B cell (primary cell): ENCODE measurements around the gene CMYA5. TPM values are rescaled to one million over a fixed set of nuclear protein-coding genes. Genes with fewer than 3 reads are reported as not detected.

Source experiments
- ATAC-seq: fragments of 200-7000 bp; cut with Tn5 transposase; one replicate; pipeline ENCODE4 v1.10.0; 2021; ENCODE audit warnings: low read depth, mild to moderate bottlenecking, moderate number of reproducible peaks, moderate library complexity
- CTCF ChIA-PET: fragments of 350-600 bp; sonication (Branson Sonifier 250); formaldehyde crosslinking; loops from one replicate; lab custom pipeline; 2021; ENCODE audit warnings: antibody characterized with exemption, inconsistent platforms; lab: Charles Lee
- POLR2A ChIA-PET: fragments of 350-600 bp; sonication (Branson Sonifier 250); formaldehyde crosslinking; loops from one replicate; lab custom pipeline; 2021; ENCODE audit warnings: antibody characterized with exemption; lab: Charles Lee
- DNase-seq: peaks from one replicate; pipeline ENCODE4 v3.0.0; 2013
- H2AFZ ChIP-seq: 2 replicates; pipeline ENCODE4 v1.6.1; 2012; ENCODE audit warnings: mild to moderate bottlenecking, low read depth, low read length; ENCODE audit not compliant: insufficient read depth, poor library complexity, severe bottlenecking
- H3K27ac ChIP-seq, 2 donors: 1 replicate in 1 of 2; 2 replicates in 1 of 2; pipeline ENCODE4 v1.5.1; 2012 to 2013; ENCODE audit warnings: low read length in 2 of 2, mild to moderate bottlenecking in 2 of 2, moderate library complexity in 1 of 2
- H3K27me3 ChIP-seq, 4 experiments: fragments of 200-600 bp in 1 of 4; sonication (generic) in 1 of 4; replicated peaks in 1 of 4; 1 replicate in 2 of 4; 2 replicates in 2 of 4; pipeline versions ENCODE4 v1.6.1 to v1.7.0; 2013 to 2016; ENCODE audit warnings: low read length in 3 of 4, mild to moderate bottlenecking in 2 of 4, mixed read lengths in 1 of 4, moderate library complexity in 1 of 4; ENCODE audit not compliant: insufficient read depth in 4 of 4, control insufficient read depth in 3 of 4; ENCODE audit errors: control extremely low read depth in 1 of 4
- H3K36me3 ChIP-seq, 2 experiments: replicated peaks in 1 of 2; 1 replicate in 1 of 2; 2 replicates in 1 of 2; pipeline versions ENCODE4 v1.6.1 to v1.7.1; 2013; ENCODE audit warnings: low read length in 1 of 2; ENCODE audit not compliant: insufficient read depth in 2 of 2, control insufficient read depth in 1 of 2; ENCODE audit errors: control extremely low read depth in 1 of 2, extremely low read depth in 1 of 2
- H3K4me1 ChIP-seq, 2 donors: fragments of 200-600 bp in 1 of 2; sonication (generic) in 1 of 2; 1 replicate in 1 of 2; 2 replicates in 1 of 2; pipeline versions ENCODE4 v1.5.1 to v1.6.1; 2013 to 2017; ENCODE audit warnings: low read length in 2 of 2; ENCODE audit not compliant: control insufficient read depth in 2 of 2, insufficient read depth in 2 of 2
- H3K4me2 ChIP-seq: replicated peaks from 2 replicates; pipeline ENCODE3; 2012; ENCODE audit warnings: mild to moderate bottlenecking, low read depth, low read length; ENCODE audit not compliant: poor library complexity, severe bottlenecking
- H3K4me3 ChIP-seq, 5 experiments: fragments of 200-600 bp in 1 of 5; sonication (generic) in 1 of 5; 1 replicate in 3 of 5; 2 replicates in 2 of 5; pipeline versions ENCODE4 v1.5.1 to v1.7.0; 2011 to 2016; ENCODE audit warnings: low read length in 4 of 5, mild to moderate bottlenecking in 4 of 5, low read depth in 2 of 5, control low read depth in 1 of 5, moderate library complexity in 1 of 5; ENCODE audit not compliant: insufficient read depth in 1 of 5; ENCODE audit errors: control extremely low read depth in 1 of 5, extremely low read depth in 1 of 5
- H3K79me2 ChIP-seq: fragments of 200-600 bp; sonication (generic); one replicate; pipeline ENCODE4 v1.6.0; 2016; ENCODE audit warnings: low read length; ENCODE audit not compliant: control insufficient read depth, insufficient read depth
- H3K9ac ChIP-seq: fragments of 200-600 bp; sonication (generic); 2 replicates; pipeline ENCODE4 v1.6.1; 2017; ENCODE audit warnings: mild to moderate bottlenecking, low read length, moderate library complexity
- H3K9me3 ChIP-seq, 3 donors: one replicate each; pipeline versions ENCODE4 v1.6.1 to v1.7.1; 2013; ENCODE audit warnings: low read length in 2 of 3; ENCODE audit not compliant: control insufficient read depth in 2 of 3, insufficient read depth in 1 of 3; ENCODE audit errors: control extremely low read depth in 1 of 3
- H4K20me1 ChIP-seq: 2 replicates; pipeline ENCODE4 v1.6.0; 2012; ENCODE audit warnings: mild to moderate bottlenecking, low read length; ENCODE audit not compliant: insufficient read depth, control insufficient read depth, poor library complexity, severe bottlenecking
- H3K27ac Mint-ChIP-seq: one replicate; pipeline ENCODE4 v1.8.0; 2021; ENCODE audit warnings: mixed read lengths
- H3K27me3 Mint-ChIP-seq: one replicate; pipeline ENCODE4 v1.8.0; 2021; ENCODE audit warnings: mixed read lengths
- H3K4me1 Mint-ChIP-seq: one replicate; pipeline ENCODE4 v1.8.0; 2021; ENCODE audit warnings: mixed read lengths
- H3K4me3 Mint-ChIP-seq: one replicate; pipeline ENCODE4 v1.8.0; 2021; ENCODE audit warnings: mixed read lengths
- H3K9me3 Mint-ChIP-seq: one replicate; pipeline ENCODE4 v1.8.0; 2022; ENCODE audit warnings: mixed read lengths; ENCODE audit not compliant: insufficient read depth
- EZH2 ChIP-seq: IDR thresholded peaks from 2 replicates; pipeline ENCODE4 v1.6.1; 2012; ENCODE audit warnings: borderline replicate concordance, low read depth, mild to moderate bottlenecking, moderate library complexity, low read length; ENCODE audit not compliant: insufficient read depth, poor library complexity, severe bottlenecking
- WGBS: methylation state at CpG from one replicate; pipeline ENCODE4 v1.1.5; 2013; ENCODE audit warnings: missing lambda C conversion rate; ENCODE audit not compliant: insufficient coverage; 5-methylcytosine and 5-hydroxymethylcytosine counted together
- intact Hi-C: fragments of 100-400 bp; cut with micrococcal nuclease; formaldehyde crosslinking; loops from one replicate; pipeline ENCODE4 v1.10.0; 2022
- polyA plus RNA-seq: library from polyadenylated mRNA; depleted of rRNA; stranded (reverse); fragments of >200 nt; gene quantifications from 2 replicates; pipeline ENCODE4 v1.2.3, GENCODE V29; 2012
- total RNA-seq, 2 donors: library from RNA; stranded (reverse); fragments of 120-200 nt in 1 of 2; gene quantifications; 1 replicate in 1 of 2; 2 replicates in 1 of 2; pipeline versions ENCODE4 v1.2.3 to v1.2.4, GENCODE V29; 2013 to 2022
- TF ChIP-seq, protein P1 (sequence below): fragments of 200-600 bp; IDR thresholded peaks from one replicate; pipeline ENCODE4 v1.8.0; 2022; ENCODE audit warnings: antibody characterized with exemption, mild to moderate bottlenecking

CMYA5 gene
- total and polyA plus RNA-seq, 2 donors (not counting 1 experiment from before 2014, with no cell fraction given), result 0.01 to 0.25 TPM

DNA sequence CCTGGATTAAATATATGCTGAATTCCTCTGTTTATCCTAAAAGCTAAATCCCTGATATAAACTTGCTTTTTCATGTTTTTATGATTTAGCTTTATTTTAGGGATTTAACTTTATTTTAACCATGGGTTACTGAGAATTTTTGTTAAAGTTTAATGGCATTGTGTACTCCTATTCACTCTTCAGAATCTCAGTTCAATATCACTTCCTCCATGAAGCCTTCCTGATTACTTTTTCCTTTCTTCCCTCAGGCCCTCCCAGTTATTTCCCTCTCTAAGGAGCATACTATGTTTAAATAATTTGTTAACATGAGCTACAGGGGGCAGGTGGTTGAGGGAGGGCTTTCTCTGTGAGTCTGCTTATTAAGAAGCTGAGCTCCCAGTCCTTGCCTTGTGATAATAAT lies 151.5 kb downstream of the CMYA5 start:
- POLR2A ChIA-PET, result no interaction called here
- CTCF ChIA-PET, result interaction anchor here (1.0 kb wide), 1 partner anchor 17 kb away, joined by 4 read pairs; no protein-coding TSS in a partner anchor

GRCh38 chr5:79842006-79842881 lies 152.6 kb downstream of the CMYA5 start:
- Mint-ChIP-seq H3K27ac (no peak overlapping the region), H3K4me1 (no peaks in the 10 kb centered on the region), H3K9me3 (no peaks in the 10 kb centered on the region), H3K4me3 (no peak overlapping the region), H3K27me3 (peaks cover 20% of the 10 kb centered on the region)
- H3K36me3 ChIP-seq, result no peaks in the 10 kb centered on the region
- no peak for ATAC-seq
- intact Hi-C loops, result no loop called here
- H2AFZ ChIP-seq, result no peak overlapping the region
- 91% methylated on average over 11 of the region's 12 CpGs for WGBS
- no peaks in the 10 kb centered on the region for H3K79me2 ChIP-seq
- H4K20me1 ChIP-seq, result no peaks in the 10 kb centered on the region
- TF ChIP-seq EZH2, result no peak
- no peak overlapping the region for H3K9ac ChIP-seq
- CTCF ChIA-PET, result interaction anchor here (1.1 kb wide), 1 partner anchor 13 kb away, joined by 3 read pairs; no protein-coding TSS in a partner anchor
- H3K27ac ChIP-seq, result no peak overlapping the region
- no peaks in the 10 kb centered on the region for H3K4me1 ChIP-seq
- H3K9me3 ChIP-seq, result no peaks in the 10 kb centered on the region
- peaks cover 0 to 5% (median 2%) of the 10 kb centered on the region in 4 experiments for H3K27me3 ChIP-seq
- no peak overlapping the region for H3K4me2 ChIP-seq
- H3K4me3 ChIP-seq, result no peak overlapping the region
- no peak for DNase-seq
- POLR2A ChIA-PET, result no interaction called here

More for the DNA sequence above, 151.5 kb downstream of the CMYA5 start:
- TF ChIP-seq EZH2, result no peak
- TF ChIP-seq, protein P1, sequence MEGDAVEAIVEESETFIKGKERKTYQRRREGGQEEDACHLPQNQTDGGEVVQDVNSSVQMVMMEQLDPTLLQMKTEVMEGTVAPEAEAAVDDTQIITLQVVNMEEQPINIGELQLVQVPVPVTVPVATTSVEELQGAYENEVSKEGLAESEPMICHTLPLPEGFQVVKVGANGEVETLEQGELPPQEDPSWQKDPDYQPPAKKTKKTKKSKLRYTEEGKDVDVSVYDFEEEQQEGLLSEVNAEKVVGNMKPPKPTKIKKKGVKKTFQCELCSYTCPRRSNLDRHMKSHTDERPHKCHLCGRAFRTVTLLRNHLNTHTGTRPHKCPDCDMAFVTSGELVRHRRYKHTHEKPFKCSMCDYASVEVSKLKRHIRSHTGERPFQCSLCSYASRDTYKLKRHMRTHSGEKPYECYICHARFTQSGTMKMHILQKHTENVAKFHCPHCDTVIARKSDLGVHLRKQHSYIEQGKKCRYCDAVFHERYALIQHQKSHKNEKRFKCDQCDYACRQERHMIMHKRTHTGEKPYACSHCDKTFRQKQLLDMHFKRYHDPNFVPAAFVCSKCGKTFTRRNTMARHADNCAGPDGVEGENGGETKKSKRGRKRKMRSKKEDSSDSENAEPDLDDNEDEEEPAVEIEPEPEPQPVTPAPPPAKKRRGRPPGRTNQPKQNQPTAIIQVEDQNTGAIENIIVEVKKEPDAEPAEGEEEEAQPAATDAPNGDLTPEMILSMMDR, result no peak
- H3K4me3 ChIP-seq, result no peak overlapping the region
- H3K9me3 ChIP-seq, result no peaks in the 10 kb centered on the region
- H2AFZ ChIP-seq, result no peak overlapping the region
- no peak overlapping the region for H3K4me3 Mint-ChIP-seq
- H3K4me1 ChIP-seq, result no peaks in the 10 kb centered on the region
- no peaks in the 10 kb centered on the region for H3K4me1 Mint-ChIP-seq
- no peaks in the 10 kb centered on the region for H3K9me3 Mint-ChIP-seq
- no peak overlapping the region for H3K9ac ChIP-seq
- H3K27ac ChIP-seq, result no peak overlapping the region
- intact Hi-C loops, result no loop called here
- H3K27me3 ChIP-seq, result peaks cover 0 to 5% (median 2%) of the 10 kb centered on the region in 4 experiments
- no peaks in the 10 kb centered on the region for H3K79me2 ChIP-seq
- H3K27me3 Mint-ChIP-seq, result peaks cover 17% of the 10 kb centered on the region
- no peak overlapping the region for H3K4me2 ChIP-seq
- no peak overlapping the region for H3K27ac Mint-ChIP-seq
- no peak for DNase-seq
- no peaks in the 10 kb centered on the region for H4K20me1 ChIP-seq
- no peak for ATAC-seq
- H3K36me3 ChIP-seq, result no peaks in the 10 kb centered on the region
